Lung (tissue), 12 donors: Measurements from ENCODE around the gene PFDN1. TPM values are rescaled to one million over a fixed set of nuclear protein-coding genes. Genes with fewer than 3 reads are reported as not detected.

Experiments
- ATAC-seq: fragments of 200-7000 bp; cut with Tn5 transposase; one replicate; pipeline ENCODE4 v1.9.1; 2020; ENCODE audit warnings: moderate number of reproducible peaks; ENCODE audit not compliant: insufficient read depth, low FRiP score
- DNase-seq, 3 donors: peaks; one replicate each; pipeline ENCODE4 v3.0.0-alpha.2; 2013 to 2017
- H3K27ac ChIP-seq, 2 donors: one replicate each; pipeline ENCODE4 v1.5.1; 2013; ENCODE audit warnings: mild to moderate bottlenecking in 2 of 2, moderate library complexity in 2 of 2, control low read depth in 1 of 2, inconsistent platforms in 1 of 2, low read depth in 1 of 2, low read length in 1 of 2
- H3K27me3 ChIP-seq, 3 donors: one replicate each; pipeline ENCODE4 v1.5.1; 2013; ENCODE audit warnings: low read length in 2 of 3; ENCODE audit not compliant: control insufficient read depth in 3 of 3, insufficient read depth in 3 of 3
- H3K36me3 ChIP-seq, 4 donors: one replicate each; pipeline ENCODE4 v1.5.1; 2013; ENCODE audit warnings: low read length in 4 of 4, mild to moderate bottlenecking in 1 of 4, moderate library complexity in 1 of 4; ENCODE audit not compliant: control insufficient read depth in 4 of 4, insufficient read depth in 4 of 4
- H3K4me1 ChIP-seq, 5 donors: one replicate each; pipeline ENCODE4 v1.5.1; 2013; ENCODE audit warnings: low read length in 5 of 5, mild to moderate bottlenecking in 2 of 5, moderate library complexity in 1 of 5; ENCODE audit not compliant: control insufficient read depth in 5 of 5, insufficient read depth in 5 of 5
- H3K4me3 ChIP-seq: one replicate; pipeline ENCODE4 v1.5.1; 2013; ENCODE audit warnings: mild to moderate bottlenecking, control low read depth, moderate library complexity
- H3K9ac ChIP-seq, 2 donors: one replicate each; pipeline ENCODE4 v1.5.1; 2013; ENCODE audit warnings: low read length in 2 of 2, control low read depth in 1 of 2; ENCODE audit not compliant: insufficient read depth in 1 of 2
- H3K9me3 ChIP-seq, 4 donors: one replicate each; pipeline ENCODE4 v1.5.1; 2013; ENCODE audit warnings: low read length in 3 of 4, mild to moderate bottlenecking in 1 of 4, moderate library complexity in 1 of 4; ENCODE audit not compliant: control insufficient read depth in 4 of 4, insufficient read depth in 3 of 4
- whole genome bisulfite sequencing, 2 donors: extraction: QIAGEN DNeasy Blood & Tissue Kit; methylation state at CpG; one replicate each; pipeline ENCODE4 v1.1.7; 2013; 5-methylcytosine and 5-hydroxymethylcytosine counted together
- polyA plus RNA-seq, 2 donors: library from polyadenylated mRNA; stranded (reverse); fragments of 200-250 nt; gene quantifications; one replicate each; pipeline ENCODE4 v1.2.1, GENCODE V29; 2013
- total RNA-seq, 2 donors: library from RNA; depleted of rRNA in 1 of 2; stranded (reverse); fragments of >200 nt in 1 of 2; gene quantifications; one replicate each; pipeline ENCODE4 v1.2.1, GENCODE V29; 2014 to 2021
- TF ChIP-seq, protein P1 (sequence below): IDR thresholded peaks from 2 replicates; pipeline ENCODE4 v1.5.1; 2012; ENCODE audit warnings: mild to moderate bottlenecking; ENCODE audit errors: control extremely low read depth, extremely low read depth
- donor health status: control.
- donor health status: control.
- donor health status: Bipolar disorder and iron deficiency.
- donor health status: healthy.
- donor health status: DM: yes; HTN: yes; CAD: no.

The PFDN1 gene
- total and polyA plus RNA-seq, 4 donors = 42.0 to 108 (median 51.6) TPM

DNA sequence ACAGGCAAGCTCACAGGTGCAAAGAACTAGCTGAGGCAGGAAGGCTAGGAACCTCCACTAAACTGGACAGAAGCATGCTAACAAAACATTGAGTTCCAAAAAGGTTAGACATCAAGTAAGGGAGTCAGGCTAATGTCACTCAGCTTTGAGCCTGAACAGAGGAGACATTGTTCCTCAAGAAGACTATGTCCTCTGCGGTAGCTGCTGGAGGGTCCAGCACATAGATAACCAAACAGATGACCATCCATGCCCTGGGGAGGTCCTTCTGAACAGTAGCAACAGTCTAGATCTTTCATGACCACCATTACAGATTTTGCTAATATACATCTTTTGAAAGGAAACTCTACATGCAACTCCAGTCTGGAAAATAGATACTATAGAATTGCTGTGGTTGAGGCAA, 70.2 kb downstream of the PFDN1 start:
- no peaks in the 10 kb centered on the region for H3K36me3 ChIP-seq
- WGBS, 2 donors = 100% methylated on average over 1 of the region's 1 CpG
- peaks cover 0 to 10% (median 0%) of the 10 kb centered on the region in 5 donors for H3K4me1 ChIP-seq
- H3K9me3 ChIP-seq = peaks cover 0 to 4% (median 0%) of the 10 kb centered on the region in 4 donors
- ATAC-seq = no peak
- TF ChIP-seq, protein P1, sequence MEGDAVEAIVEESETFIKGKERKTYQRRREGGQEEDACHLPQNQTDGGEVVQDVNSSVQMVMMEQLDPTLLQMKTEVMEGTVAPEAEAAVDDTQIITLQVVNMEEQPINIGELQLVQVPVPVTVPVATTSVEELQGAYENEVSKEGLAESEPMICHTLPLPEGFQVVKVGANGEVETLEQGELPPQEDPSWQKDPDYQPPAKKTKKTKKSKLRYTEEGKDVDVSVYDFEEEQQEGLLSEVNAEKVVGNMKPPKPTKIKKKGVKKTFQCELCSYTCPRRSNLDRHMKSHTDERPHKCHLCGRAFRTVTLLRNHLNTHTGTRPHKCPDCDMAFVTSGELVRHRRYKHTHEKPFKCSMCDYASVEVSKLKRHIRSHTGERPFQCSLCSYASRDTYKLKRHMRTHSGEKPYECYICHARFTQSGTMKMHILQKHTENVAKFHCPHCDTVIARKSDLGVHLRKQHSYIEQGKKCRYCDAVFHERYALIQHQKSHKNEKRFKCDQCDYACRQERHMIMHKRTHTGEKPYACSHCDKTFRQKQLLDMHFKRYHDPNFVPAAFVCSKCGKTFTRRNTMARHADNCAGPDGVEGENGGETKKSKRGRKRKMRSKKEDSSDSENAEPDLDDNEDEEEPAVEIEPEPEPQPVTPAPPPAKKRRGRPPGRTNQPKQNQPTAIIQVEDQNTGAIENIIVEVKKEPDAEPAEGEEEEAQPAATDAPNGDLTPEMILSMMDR = no peak
- no peak overlapping the region for H3K4me3 ChIP-seq
- DNase-seq = no peak
- H3K27ac ChIP-seq = no peak overlapping the region
- no peak overlapping the region for H3K9ac ChIP-seq
- no peaks in the 10 kb centered on the region for H3K27me3 ChIP-seq

DNA sequence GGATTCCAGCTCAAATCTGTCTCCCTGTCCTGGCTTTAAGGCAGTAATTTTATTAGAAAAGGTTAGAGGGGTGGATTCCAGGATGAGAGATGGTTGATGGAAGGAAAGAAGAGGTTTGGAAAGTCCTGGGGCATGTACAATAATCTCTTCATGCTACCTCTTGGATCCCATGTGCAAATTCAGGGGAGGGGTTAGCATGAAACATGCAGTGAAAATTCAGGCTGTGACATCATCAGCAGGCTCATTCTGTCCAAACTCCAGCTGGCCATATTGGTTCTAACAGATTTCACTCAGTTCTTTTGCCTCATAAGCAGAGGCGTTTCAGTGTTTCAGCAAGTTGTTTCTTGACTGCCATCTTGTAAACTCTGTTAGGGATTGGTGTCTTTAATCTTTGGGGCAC, 72.5 kb downstream of the PFDN1 start:
- Histone ChIP-seq H3K4me3 (no peak overlapping the region), H3K27me3 (no peaks in the 10 kb centered on the region), H3K9ac (no peak overlapping the region), H3K9me3 (peaks cover 0 to 2% (median 0%) of the 10 kb centered on the region in 4 donors), H3K27ac (no peak overlapping the region), H3K36me3 (no peaks in the 10 kb centered on the region), H3K4me1 (peaks cover 0 to 10% (median 0%) of the 10 kb centered on the region in 5 donors)
- DNase-seq = no peak
- no peak for ATAC-seq
- WGBS, 2 donors = 92 to 100% methylated on average over 1 of the region's 1 CpG
- TF ChIP-seq, protein P1 = no peak

DNA sequence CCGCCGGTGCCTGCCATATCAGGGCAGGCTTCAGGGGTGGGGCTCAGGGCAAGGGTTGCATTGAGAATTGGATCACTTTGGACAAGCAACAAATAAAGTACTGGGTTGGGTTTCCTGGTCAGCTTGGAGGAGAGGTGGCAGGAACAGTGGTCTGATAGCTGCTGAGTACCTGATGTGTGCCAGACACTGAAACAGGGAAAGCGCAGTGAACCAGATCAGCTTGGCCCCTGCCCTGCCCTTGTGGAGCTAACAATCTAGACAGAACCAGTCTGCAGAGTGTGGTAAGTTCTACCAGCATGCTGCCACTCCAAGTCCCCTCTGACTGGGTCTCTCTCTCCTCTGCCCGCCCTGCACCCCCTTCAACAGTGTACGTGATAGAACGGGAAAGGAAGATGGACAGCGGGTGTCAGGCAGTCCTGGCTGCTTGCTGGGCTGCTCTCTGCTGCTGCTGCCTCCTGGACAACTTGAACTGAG, 74.5 kb downstream of the PFDN1 start:
- peak overlapping the region in 1 of 2 donors; percentile 41 for H3K27ac ChIP-seq
- DNase-seq (no peak), ATAC-seq (no peak)
- peaks cover 0 to 2% (median 0%) of the 10 kb centered on the region in 4 donors for H3K9me3 ChIP-seq
- no peak overlapping the region for H3K9ac ChIP-seq
- TF ChIP-seq, protein P1 = no peak
- no peaks in the 10 kb centered on the region for H3K36me3 ChIP-seq
- no peaks in the 10 kb centered on the region for H3K27me3 ChIP-seq
- no peak overlapping the region for H3K4me3 ChIP-seq
- peaks cover 0 to 17% (median 0%) of the 10 kb centered on the region in 5 donors for H3K4me1 ChIP-seq
- 78 to 86% methylated on average over 7 of the region's 7 CpGs for WGBS, 2 donors

DNA sequence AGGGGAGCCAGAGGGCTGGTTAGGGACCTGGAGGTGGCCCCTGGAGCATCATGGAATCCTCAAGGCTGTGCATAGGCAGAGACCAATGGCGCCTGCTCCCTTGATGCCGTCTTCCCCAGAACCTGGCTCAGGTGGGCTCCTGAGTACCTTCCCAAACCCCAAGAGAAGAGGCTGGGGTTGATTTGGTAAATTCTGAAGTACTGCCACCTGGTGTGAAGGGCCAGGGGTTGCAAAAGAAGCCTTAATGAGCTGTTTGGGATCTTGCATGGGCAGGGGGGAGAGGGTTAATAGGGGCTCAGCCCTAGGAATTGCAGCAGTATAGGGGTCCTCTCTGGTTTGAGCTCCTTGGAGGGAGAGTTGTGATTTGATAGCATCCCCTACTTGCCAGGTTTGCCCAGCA, 75.9 kb downstream of the PFDN1 start:
- Histone ChIP-seq H3K9me3 (no peaks in the 10 kb centered on the region), H3K9ac (no peak overlapping the region), H3K27me3 (no peaks in the 10 kb centered on the region), H3K36me3 (no peaks in the 10 kb centered on the region), H3K27ac (no peak overlapping the region), H3K4me3 (no peak overlapping the region), H3K4me1 (peaks cover 0 to 28% (median 0%) of the 10 kb centered on the region in 5 donors)
- ATAC-seq = no peak
- WGBS, 2 donors = 89 to 94% methylated on average over 2 of the region's 2 CpGs
- no peak for DNase-seq
- TF ChIP-seq, protein P1 = no peak
